Measurements from ENCODE around the gene ATXN1. TPM values are rescaled to one million over a fixed set of nuclear protein-coding genes. Genes with fewer than 3 reads are reported as not detected.

ATXN1 gene
- total and polyA plus RNA-seq, 2 of the 8 experiments (the other 6 are each of a cell fraction or from before 2014, with no cell fraction given), result 1.6 to 4.0 TPM

DNA sequence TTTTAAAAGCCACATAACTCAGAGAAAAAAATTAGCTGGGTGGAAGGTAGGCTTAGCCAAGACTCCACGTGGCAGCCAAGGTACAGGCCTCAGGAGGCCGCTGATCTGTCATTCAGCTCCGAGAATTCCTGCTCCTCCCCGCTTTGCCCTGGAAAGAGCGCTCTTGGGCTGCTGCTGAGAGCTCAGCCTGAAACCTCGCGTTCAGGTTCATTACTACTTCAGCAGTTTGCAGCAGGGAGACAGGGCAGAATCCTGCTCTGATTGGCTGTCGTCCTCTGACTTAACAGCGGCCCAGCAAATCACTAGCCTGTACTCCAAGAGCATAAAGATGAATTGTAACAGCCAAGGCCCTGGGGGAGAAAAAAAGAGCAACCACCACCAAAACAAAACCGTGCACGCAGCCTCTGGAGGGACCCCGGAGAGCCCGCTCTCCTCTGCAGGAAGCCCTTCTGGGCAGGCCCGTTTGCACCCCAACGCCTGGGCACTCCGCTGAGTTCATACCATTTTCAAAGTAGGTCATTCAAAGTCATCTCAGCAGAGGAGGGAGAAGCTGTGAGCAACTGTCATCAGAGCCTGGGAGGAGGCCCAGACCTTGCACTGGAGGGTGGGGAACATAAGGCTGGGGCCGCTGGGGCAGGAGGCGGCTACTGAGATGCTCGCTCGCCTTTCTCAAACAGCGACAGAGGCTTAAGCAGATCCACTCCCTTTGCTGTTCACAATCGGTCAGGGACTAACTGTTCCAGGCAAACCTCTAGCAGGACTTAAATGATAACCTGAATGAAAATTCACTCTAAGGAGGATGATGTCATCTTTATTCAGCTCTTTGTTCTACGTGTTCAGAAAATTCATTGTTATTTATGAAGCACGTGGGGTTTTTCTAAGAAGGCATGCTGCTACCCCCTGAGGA, 42.3 kb upstream of the ATXN1 start (continued):
- TF ChIP-seq SP4 (IDR thresholded peaks at IDR 0.05; ENCODE audit: low read length) (no peak), KDM5A (IDR thresholded peaks at IDR 0.05; ENCODE audit: low read length) (no peak), POLR2A (IDR thresholded peaks at IDR 0.05; ENCODE audit: control extremely low read depth in 1 of 2, low read depth in 2 of 2, low read length in 2 of 2) (no peak), SIN3A (conservative IDR thresholded peaks at IDR 0.05 in 1 of 2, IDR thresholded peaks at IDR 0.05 in 1 of 2; ENCODE audit: low read depth in 1 of 2, low read length in 2 of 2) (peak in 1 of 2 experiments; percentile 67; a peak in 1 of 4 replicates), EZH2 (IDR thresholded peaks at IDR 0.05; ENCODE audit: low read depth, low read length, severe bottlenecking) (no peak), BCL11A (IDR thresholded peaks at IDR 0.05; ENCODE audit: low read depth in 2 of 2, low read length in 2 of 2) (no peak), SP2 (IDR thresholded peaks at IDR 0.05; ENCODE audit: low read length) (no peak), CHD1 (IDR thresholded peaks at IDR 0.05; ENCODE audit: low read depth, low read length) (no peak), BACH1 (IDR thresholded peaks at IDR 0.05; ENCODE audit: low read length) (no peak), SP1 (IDR thresholded peaks at IDR 0.05; ENCODE audit: low read depth, low read length) (no peak), TCF12 (IDR thresholded peaks at IDR 0.05; ENCODE audit: low read depth, low read length) (no peak), NANOG (IDR thresholded peaks at IDR 0.05; ENCODE audit: insufficient read depth, low read depth, low read length, poor library complexity, severe bottlenecking) (no peak), EGR1 (IDR thresholded peaks at IDR 0.05; ENCODE audit: borderline replicate concordance, low read depth, low read length) (no peak), HDAC2 (IDR thresholded peaks at IDR 0.05; ENCODE audit: borderline replicate concordance in 1 of 2, low read depth in 2 of 2, low read length in 2 of 2) (no peak), KDM4A (IDR thresholded peaks at IDR 0.05; ENCODE audit: low read depth, low read length, severe bottlenecking) (no peak), FOSL1 (IDR thresholded peaks at IDR 0.05; ENCODE audit: insufficient read depth, low read depth, low read length) (no peak), GABPA (IDR thresholded peaks at IDR 0.05; ENCODE audit: borderline replicate concordance, insufficient read depth, low read length) (no peak), TEAD4 (IDR thresholded peaks at IDR 0.05; ENCODE audit: low read depth, low read length) (no peak), RBBP5 (IDR thresholded peaks at IDR 0.05; ENCODE audit: borderline replicate concordance, low read depth, low read length) (no peak; the same call in 1 of the 2 replicates), TBP (IDR thresholded peaks at IDR 0.05; ENCODE audit: low read depth, low read length) (peak; percentile 55; the same call in 1 of the 2 replicates), RNF2 (IDR thresholded peaks at IDR 0.05; ENCODE audit: borderline replicate concordance, low read depth, low read length, missing control alignments, poor library complexity, severe bottlenecking) (no peak)
- TF ChIP-seq, protein P1, sequence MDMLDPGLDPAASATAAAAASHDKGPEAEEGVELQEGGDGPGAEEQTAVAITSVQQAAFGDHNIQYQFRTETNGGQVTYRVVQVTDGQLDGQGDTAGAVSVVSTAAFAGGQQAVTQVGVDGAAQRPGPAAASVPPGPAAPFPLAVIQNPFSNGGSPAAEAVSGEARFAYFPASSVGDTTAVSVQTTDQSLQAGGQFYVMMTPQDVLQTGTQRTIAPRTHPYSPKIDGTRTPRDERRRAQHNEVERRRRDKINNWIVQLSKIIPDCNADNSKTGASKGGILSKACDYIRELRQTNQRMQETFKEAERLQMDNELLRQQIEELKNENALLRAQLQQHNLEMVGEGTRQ (IDR thresholded peaks at IDR 0.05; ENCODE audit: low read length), result no peak
